ENCODE results near the gene MICAL3. TPM values are rescaled to one million over a fixed set of nuclear protein-coding genes. Genes with fewer than 3 reads are reported as not detected.

Gene MICAL3
- total and polyA plus RNA-seq, 2 of the 8 experiments (the other 6 are each of a cell fraction or from before 2014, with no cell fraction given) = 8.3 to 41.8 TPM

- TF ChIP-seq CHD7 (IDR thresholded peaks at IDR 0.05; ENCODE audit: insufficient replicate concordance, low read length) = no peak
- TF ChIP-seq GTF2F1 (IDR thresholded peaks at IDR 0.05; ENCODE audit: borderline replicate concordance, low read depth, low read length) = no peak
- TF ChIP-seq CREB1 (IDR thresholded peaks at IDR 0.05) = no peak
- no peak for TF ChIP-seq FOSL1 (IDR thresholded peaks at IDR 0.05; ENCODE audit: insufficient read depth, low read depth, low read length)
- no peak for TF ChIP-seq CBX8 (IDR thresholded peaks at IDR 0.05; ENCODE audit: borderline replicate concordance, low read depth, low read length)
- no peak for TF ChIP-seq TAF7 (optimal IDR thresholded peaks at IDR 0.05; ENCODE audit: borderline replicate concordance, low read depth, low read length)
- no peak for TF ChIP-seq SAP30 (IDR thresholded peaks at IDR 0.05; ENCODE audit: insufficient read depth, insufficient replicate concordance, low read length)
- TF ChIP-seq EGR1 (IDR thresholded peaks at IDR 0.05; ENCODE audit: borderline replicate concordance, low read depth, low read length) = no peak
- TF ChIP-seq HDAC2 (IDR thresholded peaks at IDR 0.05; ENCODE audit: borderline replicate concordance in 1 of 2, low read depth in 2 of 2, low read length in 2 of 2) = no peak
- no peak for TF ChIP-seq TBP (IDR thresholded peaks at IDR 0.05; ENCODE audit: low read depth, low read length)
Measured at GRCh38 chr22:17742527-17742902, 281.8 kb downstream of the MICAL3 start (continued).
